HEK293T (cell line): ENCODE measurements around the gene PHF5A.

Experiments used
- CTCF ChIA-PET: fragments of 350-600 bp; formaldehyde crosslinking; extraction: SDS; loops from one replicate; lab custom pipeline; 2021; ENCODE audit warnings: antibody characterized with exemption, inconsistent platforms; lab: Yijun Ruan, JAX
- POLR2A ChIA-PET: fragments of 350-600 bp; formaldehyde crosslinking; extraction: SDS; loops from one replicate; lab custom pipeline; 2020; ENCODE audit warnings: antibody characterized with exemption, inconsistent platforms; lab: Yijun Ruan, JAX
- DNase-seq: peaks from one replicate; pipeline ENCODE4 v3.0.0; 2012; ENCODE audit warnings: mixed read lengths; ENCODE audit errors: extremely low spot score
- ARNT ChIP-seq: fragments of 450-650 bp; IDR thresholded peaks from 2 replicates; pipeline ENCODE4 v1.6.1; 2017; ENCODE audit warnings: mild to moderate bottlenecking
- BHLHE40 ChIP-seq: fragments of 450-650 bp; IDR thresholded peaks from 2 replicates; pipeline ENCODE4 v1.6.1; 2016; ENCODE audit warnings: mild to moderate bottlenecking, moderate library complexity, borderline replicate concordance
- CTBP1 ChIP-seq: fragments of 450-650 bp; IDR thresholded peaks from 2 replicates; pipeline ENCODE4 v1.6.1; 2016; ENCODE audit warnings: borderline replicate concordance
- ELF4 ChIP-seq: fragments of 450-650 bp; IDR thresholded peaks from 2 replicates; pipeline ENCODE4 v1.6.1; 2017; ENCODE audit warnings: antibody characterized with exemption
- FOXA1 ChIP-seq: fragments of 450-650 bp; IDR thresholded peaks from 2 replicates; pipeline ENCODE4 v1.6.1; 2016; ENCODE audit warnings: mild to moderate bottlenecking
- FOXK2 ChIP-seq: fragments of 450-650 bp; IDR thresholded peaks from 2 replicates; pipeline ENCODE4 v1.6.1; 2016; ENCODE audit warnings: mild to moderate bottlenecking
- FOXM1 ChIP-seq: fragments of 450-650 bp; IDR thresholded peaks from 2 replicates; pipeline ENCODE4 v1.6.1; 2017; ENCODE audit warnings: mild to moderate bottlenecking, borderline replicate concordance
- HDGF ChIP-seq: fragments of 450-650 bp; IDR thresholded peaks from 2 replicates; pipeline ENCODE4 v1.6.1; 2017; ENCODE audit warnings: antibody characterized with exemption, borderline replicate concordance
- L3MBTL2 ChIP-seq: fragments of 450-650 bp; conservative IDR thresholded peaks from 2 replicates; pipeline ENCODE4 v1.6.1; 2016; ENCODE audit warnings: mild to moderate bottlenecking
- LEF1 ChIP-seq: fragments of 450-650 bp; IDR thresholded peaks from 2 replicates; pipeline ENCODE4 v1.6.1; 2017; ENCODE audit warnings: mild to moderate bottlenecking, borderline replicate concordance
- NFRKB ChIP-seq: fragments of 450-650 bp; IDR thresholded peaks from 2 replicates; pipeline ENCODE4 v1.6.1; 2016; ENCODE audit warnings: mild to moderate bottlenecking, moderate library complexity
- PKNOX1 ChIP-seq: fragments of 450-650 bp; IDR thresholded peaks from 2 replicates; pipeline ENCODE4 v1.6.1; 2016
- SP1 ChIP-seq: fragments of 450-650 bp; IDR thresholded peaks from 2 replicates; pipeline ENCODE4 v1.6.1; 2017
- SUZ12 ChIP-seq: fragments of 450-650 bp; IDR thresholded peaks from 2 replicates; pipeline ENCODE4 v1.6.1; 2016; ENCODE audit warnings: mild to moderate bottlenecking
- TARDBP ChIP-seq: fragments of 450-650 bp; IDR thresholded peaks from 2 replicates; pipeline ENCODE4 v1.6.1; 2016
- ZNF384 ChIP-seq: fragments of 450-650 bp; IDR thresholded peaks from 2 replicates; pipeline ENCODE4 v1.6.1; 2016

Gene PHF5A

GRCh38 chr22:41468381-41469217 is at the start of gene PHF5A, which contains the start of gene ACO2:
TSS of gene PHF5A (minus strand) at chr22:41468692. CDS start at chr22:41468653, 39 bp downstream.
TSS of gene ACO2 (plus strand) at chr22:41469117. CDS start at chr22:41469147, 30 bp downstream.
- ChIA-PET CTCF (interaction anchor here (0.7 to 1.3 kb wide), 3 partner anchors 9 to 64 kb away, joined by 3 read pairs; no protein-coding TSS in a partner anchor), POLR2A (interaction anchor here (0.8 to 4.4 kb wide), 23 partner anchors 9 to 180 kb away, joined by 3 to 148 read pairs (median 4); partner anchors contain the start of genes CSDC2, PMM1, TEF and TOB2)

GRCh38 chr22:41518048-41518347 is 49.5 kb upstream of the PHF5A start:
- no peak for TF ChIP-seq NFRKB
- no peak for TF ChIP-seq CTBP1
- ChIA-PET POLR2A (interaction anchor here (0.8 to 2.5 kb wide), 6 partner anchors 26 to 114 kb away, joined by 3 to 11 read pairs (median 5); partner anchors contain the start of genes ACO2, PHF5A and TOB2), CTCF (interaction anchor here (0.7 to 3.9 kb wide), 10 partner anchors 9 to 632 kb away, joined by 3 to 58 read pairs (median 5); no protein-coding TSS in a partner anchor)
- DNase-seq, result no peak

More at GRCh38 chr22:41468381-41469217, at the start of gene PHF5A, which contains the start of gene ACO2:
- DNase-seq, result peak; percentile 94
- TF ChIP-seq BHLHE40 (no peak), SP1 (peak; percentile 58; the same call in 1 of the 2 replicates), L3MBTL2 (peak; percentile 91), FOXA1 (no peak), CTBP1 (no peak), NFRKB (peak; percentile 58; the same call in 1 of the 2 replicates), PKNOX1 (peak; percentile 94), ELF4 (peak; percentile 86)

GRCh38 chr22:41517172-41518047 is 48.9 kb upstream of the PHF5A start:
- no peak for TF ChIP-seq ZNF384
- TF ChIP-seq CTBP1, result no peak
- no peak for TF ChIP-seq BHLHE40
- no peak for TF ChIP-seq ELF4
- no peak for TF ChIP-seq FOXK2
- TF ChIP-seq PKNOX1, result no peak
- TF ChIP-seq ARNT, result no peak
- TF ChIP-seq SUZ12, result no peak
- TF ChIP-seq TARDBP, result no peak
- TF ChIP-seq LEF1, result no peak
- no peak for TF ChIP-seq SP1
- TF ChIP-seq NFRKB, result no peak
- TF ChIP-seq FOXM1, result no peak
- TF ChIP-seq HDGF, result no peak
- no peak for TF ChIP-seq FOXA1
- ChIA-PET CTCF (interaction anchor here (0.8 to 3.9 kb wide), 11 partner anchors 10 to 128 kb away, joined by 3 to 58 read pairs (median 5); no protein-coding TSS in a partner anchor), POLR2A (interaction anchor here (0.8 to 2.5 kb wide), 6 partner anchors 26 to 114 kb away, joined by 3 to 11 read pairs (median 5); partner anchors contain the start of genes ACO2, PHF5A and TOB2)
- peak; percentile 81 for DNase-seq

GRCh38 chr22:41516462-41516861 is 48.0 kb upstream of the PHF5A start:
- ChIA-PET CTCF (interaction anchor here (1.0 to 3.9 kb wide), 3 partner anchors 14 to 113 kb away, joined by 3 to 58 read pairs (median 3); no protein-coding TSS in a partner anchor), POLR2A (interaction anchor here (1.4 to 2.5 kb wide), 2 partner anchors 48 to 71 kb away, joined by 6 to 11 read pairs; partner anchors contain the start of genes ACO2, PHF5A and TOB2)
- TF ChIP-seq L3MBTL2 (no peak), NFRKB (no peak), SP1 (no peak), CTBP1 (no peak)
- DNase-seq, result no peak

- CTCF ChIA-PET, result interaction anchor here (1.0 kb wide), 1 partner anchor 110 kb away, joined by 3 read pairs; no protein-coding TSS in a partner anchor
- TF ChIP-seq SUZ12, result no peak
- TF ChIP-seq TARDBP, result no peak
- no peak for TF ChIP-seq ARNT
- TF ChIP-seq HDGF, result no peak
- no peak for TF ChIP-seq ZNF384
- no peak for TF ChIP-seq FOXM1
- no peak for TF ChIP-seq BHLHE40
- no peak for TF ChIP-seq PKNOX1
- no peak for TF ChIP-seq CTBP1
- no peak for TF ChIP-seq NFRKB
- no peak for TF ChIP-seq FOXA1
- TF ChIP-seq LEF1, result no peak
- TF ChIP-seq SP1, result no peak
- no peak for TF ChIP-seq L3MBTL2
- no peak for TF ChIP-seq ELF4
- TF ChIP-seq FOXK2, result no peak
- DNase-seq, result no peak
- POLR2A ChIA-PET, result interaction anchor here (0.7 to 2.4 kb wide), 2 partner anchors 9 to 67 kb away, joined by 3 to 6 read pairs; partner anchors contain the start of gene TOB2
Measured at GRCh38 chr22:41513391-41513790, 44.9 kb upstream of the PHF5A start.
